Breast epithelium (tissue), 3 donors: Measurements from ENCODE around the gene CDC16.

ENCODE experiments used
- POLR2A ChIP-seq: fragments of 450-650 bp; IDR thresholded peaks from one replicate; pipeline ENCODE4 v1.6.1; 2016; ENCODE audit warnings: antibody characterized with exemption, mild to moderate bottlenecking, moderate library complexity
- POLR2AphosphoS5 ChIP-seq, 3 donors: sonication (generic); formaldehyde crosslinking; IDR thresholded peaks; one replicate each; pipeline ENCODE4 v1.6.1; 2017; ENCODE audit warnings: antibody characterized with exemption in 3 of 3
- TF ChIP-seq, protein P1 (sequence below), 3 donors: fragments of 450-650 bp; IDR thresholded peaks; one replicate each; pipeline ENCODE4 v1.5.1; 2016 to 2017; ENCODE audit warnings: antibody characterized with exemption in 3 of 3, mild to moderate bottlenecking in 3 of 3, moderate library complexity in 3 of 3

- TF ChIP-seq POLR2AphosphoS5 (IDR thresholded peaks at IDR 0.05) (no peak), POLR2A (no peak)
- TF ChIP-seq, protein P1, sequence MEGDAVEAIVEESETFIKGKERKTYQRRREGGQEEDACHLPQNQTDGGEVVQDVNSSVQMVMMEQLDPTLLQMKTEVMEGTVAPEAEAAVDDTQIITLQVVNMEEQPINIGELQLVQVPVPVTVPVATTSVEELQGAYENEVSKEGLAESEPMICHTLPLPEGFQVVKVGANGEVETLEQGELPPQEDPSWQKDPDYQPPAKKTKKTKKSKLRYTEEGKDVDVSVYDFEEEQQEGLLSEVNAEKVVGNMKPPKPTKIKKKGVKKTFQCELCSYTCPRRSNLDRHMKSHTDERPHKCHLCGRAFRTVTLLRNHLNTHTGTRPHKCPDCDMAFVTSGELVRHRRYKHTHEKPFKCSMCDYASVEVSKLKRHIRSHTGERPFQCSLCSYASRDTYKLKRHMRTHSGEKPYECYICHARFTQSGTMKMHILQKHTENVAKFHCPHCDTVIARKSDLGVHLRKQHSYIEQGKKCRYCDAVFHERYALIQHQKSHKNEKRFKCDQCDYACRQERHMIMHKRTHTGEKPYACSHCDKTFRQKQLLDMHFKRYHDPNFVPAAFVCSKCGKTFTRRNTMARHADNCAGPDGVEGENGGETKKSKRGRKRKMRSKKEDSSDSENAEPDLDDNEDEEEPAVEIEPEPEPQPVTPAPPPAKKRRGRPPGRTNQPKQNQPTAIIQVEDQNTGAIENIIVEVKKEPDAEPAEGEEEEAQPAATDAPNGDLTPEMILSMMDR (IDR thresholded peaks at IDR 0.05), result no peak
Observed at GRCh38 chr13:114219392-114219791, 15.3 kb upstream of the CDC16 start.
